Epithelial cell of esophagus (primary cell): Measurements from ENCODE around the gene MAPK12.

Experiments used
- DNase-seq: peaks from one replicate; pipeline ENCODE4 v3.0.0; 2010; ENCODE audit warnings: low read depth
- H3K4me3 ChIP-seq: 2 replicates; pipeline ENCODE4 v1.5.1; 2011; ENCODE audit warnings: mild to moderate bottlenecking, low read length, control low read depth
- CTCF ChIP-seq: IDR thresholded peaks from 2 replicates; pipeline ENCODE4 v1.5.1; 2011; ENCODE audit warnings: low read depth, mild to moderate bottlenecking, low read length, control low read depth, inconsistent platforms; ENCODE audit not compliant: insufficient read depth; ENCODE audit errors: missing control alignments

Gene MAPK12

GRCh38 chr22:50286275-50286674 lies 24.8 kb upstream of the MAPK12 start:
- no peak for TF ChIP-seq CTCF
- H3K4me3 ChIP-seq = no peak overlapping the region
- DNase-seq = no peak

GRCh38 chr22:50285568-50286229 lies 24.2 kb upstream of the MAPK12 start:
- TF ChIP-seq CTCF = no peak
- no peak overlapping the region for H3K4me3 ChIP-seq
- no peak for DNase-seq

GRCh38 chr22:50284479-50284878 lies 23.0 kb upstream of the MAPK12 start:
- no peak for TF ChIP-seq CTCF
- no peak for DNase-seq
- H3K4me3 ChIP-seq = no peak overlapping the region

- no peak for TF ChIP-seq CTCF
- no peak overlapping the region for H3K4me3 ChIP-seq
- no peak for DNase-seq
Observed at GRCh38 chr22:50283821-50284220, 22.3 kb upstream of the MAPK12 start.

- peak; percentile 98 for DNase-seq
- H3K4me3 ChIP-seq = no peak overlapping the region
- TF ChIP-seq CTCF = no peak
Observed at GRCh38 chr22:50282361-50283155, 21.1 kb upstream of the MAPK12 start.

- TF ChIP-seq CTCF = no peak
- no peak for DNase-seq
- H3K4me3 ChIP-seq = no peak overlapping the region
Observed at GRCh38 chr22:50281957-50282356, 20.5 kb upstream of the MAPK12 start.
